Pancreas (tissue), 10 donors: ENCODE data around the gene SORL1-AS1.

Experiments
- ATAC-seq, 4 donors: fragments of 200-7000 bp; cut with Tn5 transposase; one replicate each; pipeline versions ENCODE4 v1.8.0 to v1.9.1; 2020; ENCODE audit warnings: mild to moderate bottlenecking in 4 of 4, moderate library complexity in 4 of 4
- DNase-seq, 6 donors: peaks; one replicate each; pipeline ENCODE4 v3.0.0-alpha.2; 2020
- FAIRE-seq: peaks from 2 replicates; lab custom pipeline; 2012; peaks lifted over from hg19 to GRCh38; lab: Jason Lieb, UNC
- H3K27ac ChIP-seq, 4 donors: fragments of 200-600 bp; sonication (generic); 1 replicate in 3 of 4; 2 replicates in 1 of 4; pipeline versions ENCODE4 v1.5.0 to v1.8.0; 2020
- H3K27me3 ChIP-seq, 4 donors: fragments of 200-600 bp; one replicate each; pipeline ENCODE4 v1.8.0; 2021
- H3K36me3 ChIP-seq, 3 donors: fragments of 200-600 bp; sonication (generic) in 1 of 3; one replicate each; pipeline versions ENCODE4 v1.5.0 to v1.8.0; 2020 to 2021
- H3K4me1 ChIP-seq, 3 donors: fragments of 200-600 bp; one replicate each; pipeline ENCODE4 v1.8.0; 2021
- H3K4me3 ChIP-seq, 4 donors: fragments of 200-600 bp; sonication (generic) in 2 of 4; one replicate each; pipeline versions ENCODE4 v1.5.0 to v1.8.0; 2020 to 2021
- H3K9me3 ChIP-seq, 4 donors: fragments of 200-600 bp; one replicate each; pipeline ENCODE4 v1.8.0; 2021
- WGBS, 2 donors: extraction: QIAGEN DNeasy Blood & Tissue Kit; methylation state at CpG; one replicate each; pipeline ENCODE4 v1.1.7; 2013; 5-methylcytosine and 5-hydroxymethylcytosine counted together
- intact Hi-C, 3 donors: fragments of 100-400 bp; cut with DNase I; formaldehyde crosslinking; loops; one replicate each; pipeline versions ENCODE4 v1.11.1 to v1.14.2; 2022
- TF ChIP-seq, protein P1 (sequence below), 4 donors: fragments of 200-600 bp; sonication (generic) in 3 of 4; IDR thresholded peaks; one replicate each; pipeline versions ENCODE4 v1.5.0 to v1.8.0; 2021; ENCODE audit warnings: antibody characterized with exemption in 4 of 4
- donor health status: healthy with polysubstance abuse.
- donor health status: DM: no; HTN: no; CAD: no; lungs with moderate emphysema.
- donor health status: DM: no; HTN: no; CAD: no.
- donor health status: control.
- donor health status: control.
- donor health status: Bipolar disorder and iron deficiency.
- donor health status: DM: yes; HTN: yes; CAD: no.
- donor health status: DM: no; HTN: no; CAD: no.
- donor health status: DM: no; HTN: no; CAD: no.
- donor health status: DM: yes; HTN: yes; CAD: no.

Gene SORL1-AS1

GRCh38 chr11:121494355-121495099, 41.8 kb upstream of the SORL1-AS1 start:
- no peak for FAIRE-seq
- 72 to 77% methylated on average over 7 of the region's 7 CpGs for WGBS, 2 donors
- H3K9me3 ChIP-seq, result no peaks in the 10 kb centered on the region
- H3K36me3 ChIP-seq, result no peaks in the 10 kb centered on the region
- H3K27ac ChIP-seq, result no peak overlapping the region
- no peak for ATAC-seq
- H3K27me3 ChIP-seq, result no peaks in the 10 kb centered on the region
- TF ChIP-seq, protein P1, sequence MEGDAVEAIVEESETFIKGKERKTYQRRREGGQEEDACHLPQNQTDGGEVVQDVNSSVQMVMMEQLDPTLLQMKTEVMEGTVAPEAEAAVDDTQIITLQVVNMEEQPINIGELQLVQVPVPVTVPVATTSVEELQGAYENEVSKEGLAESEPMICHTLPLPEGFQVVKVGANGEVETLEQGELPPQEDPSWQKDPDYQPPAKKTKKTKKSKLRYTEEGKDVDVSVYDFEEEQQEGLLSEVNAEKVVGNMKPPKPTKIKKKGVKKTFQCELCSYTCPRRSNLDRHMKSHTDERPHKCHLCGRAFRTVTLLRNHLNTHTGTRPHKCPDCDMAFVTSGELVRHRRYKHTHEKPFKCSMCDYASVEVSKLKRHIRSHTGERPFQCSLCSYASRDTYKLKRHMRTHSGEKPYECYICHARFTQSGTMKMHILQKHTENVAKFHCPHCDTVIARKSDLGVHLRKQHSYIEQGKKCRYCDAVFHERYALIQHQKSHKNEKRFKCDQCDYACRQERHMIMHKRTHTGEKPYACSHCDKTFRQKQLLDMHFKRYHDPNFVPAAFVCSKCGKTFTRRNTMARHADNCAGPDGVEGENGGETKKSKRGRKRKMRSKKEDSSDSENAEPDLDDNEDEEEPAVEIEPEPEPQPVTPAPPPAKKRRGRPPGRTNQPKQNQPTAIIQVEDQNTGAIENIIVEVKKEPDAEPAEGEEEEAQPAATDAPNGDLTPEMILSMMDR (IDR thresholded peaks at IDR 0.05), result no peak
- DNase-seq, result no peak
- no peaks in the 10 kb centered on the region for H3K4me1 ChIP-seq
- H3K4me3 ChIP-seq, result no peak overlapping the region
- intact Hi-C loops, result no loop called here

DNA sequence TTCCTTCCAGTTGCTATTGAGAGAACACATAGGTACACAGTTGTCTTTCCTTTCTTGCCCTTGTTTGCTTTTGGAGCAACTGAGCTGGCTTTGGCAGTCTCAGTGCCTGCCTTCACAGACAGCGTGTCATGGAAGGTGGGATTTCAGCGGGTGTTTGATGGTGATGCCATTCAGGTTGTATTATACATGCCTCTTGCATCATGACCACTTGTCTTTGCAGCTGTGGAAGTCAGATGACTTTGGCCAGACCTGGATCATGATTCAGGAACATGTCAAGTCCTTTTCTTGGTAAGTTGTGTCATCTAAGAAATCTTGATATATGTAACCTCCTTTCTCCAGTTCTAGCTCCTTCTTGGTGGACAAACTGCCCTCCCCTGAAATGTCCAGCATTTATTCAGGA, 37.1 kb upstream of the SORL1-AS1 start:
- 94% methylated on average over 2 of the region's 2 CpGs for WGBS, 2 donors
- H3K9me3 ChIP-seq, result no peaks in the 10 kb centered on the region
- no peak overlapping the region for H3K27ac ChIP-seq
- TF ChIP-seq, protein P1 (IDR thresholded peaks at IDR 0.05), result no peak
- H3K4me1 ChIP-seq, result no peaks in the 10 kb centered on the region
- H3K36me3 ChIP-seq, result no peaks in the 10 kb centered on the region
- H3K4me3 ChIP-seq, result no peak overlapping the region
- no peak for DNase-seq
- FAIRE-seq, result no peak
- no peak for ATAC-seq
- intact Hi-C loops, result no loop called here
- H3K27me3 ChIP-seq, result no peaks in the 10 kb centered on the region

- no peak overlapping the region for H3K27ac ChIP-seq
- intact Hi-C loops, result no loop called here
These were observed 35.9 kb upstream of the SORL1-AS1 start for GRCh38 chr11:121488641-121489040.

GRCh38 chr11:121488170-121488569, 35.4 kb upstream of the SORL1-AS1 start:
- Histone ChIP-seq H3K27ac (no peak overlapping the region), H3K27me3 (no peaks in the 10 kb centered on the region), H3K4me1 (no peaks in the 10 kb centered on the region), H3K36me3 (no peaks in the 10 kb centered on the region), H3K4me3 (no peak overlapping the region), H3K9me3 (no peaks in the 10 kb centered on the region)
- intact Hi-C loops, result no loop called here
- TF ChIP-seq, protein P1 (IDR thresholded peaks at IDR 0.05), result no peak
- WGBS, 2 donors, result 69 to 82% methylated on average over 2 of the region's 2 CpGs
- no peak for ATAC-seq
- DNase-seq, result no peak
- no peak for FAIRE-seq

More at GRCh38 chr11:121488641-121489040, 35.9 kb upstream of the SORL1-AS1 start:
- Histone ChIP-seq H3K4me1 (no peaks in the 10 kb centered on the region), H3K9me3 (no peaks in the 10 kb centered on the region), H3K4me3 (no peak overlapping the region), H3K36me3 (no peaks in the 10 kb centered on the region), H3K27me3 (no peaks in the 10 kb centered on the region)
- no peak for DNase-seq
- no peak for FAIRE-seq
- 80 to 82% methylated on average over 6 of the region's 6 CpGs for WGBS, 2 donors
- TF ChIP-seq, protein P1 (IDR thresholded peaks at IDR 0.05), result no peak
- no peak for ATAC-seq

- DNase-seq, result no peak
- H3K4me1 ChIP-seq, result no peaks in the 10 kb centered on the region
- no peaks in the 10 kb centered on the region for H3K9me3 ChIP-seq
- intact Hi-C loops, result no loop called here
- no peak overlapping the region for H3K27ac ChIP-seq
- WGBS, 2 donors, result 71 to 77% methylated on average over 6 of the region's 6 CpGs
- no peak overlapping the region for H3K4me3 ChIP-seq
- H3K36me3 ChIP-seq, result no peaks in the 10 kb centered on the region
- ATAC-seq, result no peak
- H3K27me3 ChIP-seq, result no peaks in the 10 kb centered on the region
- no peak for FAIRE-seq
- TF ChIP-seq, protein P1 (IDR thresholded peaks at IDR 0.05), result no peak
These were observed 34.4 kb upstream of the SORL1-AS1 start for GRCh38 chr11:121487191-121487590.
